Stomach (tissue), 9 donors: Measurements from ENCODE around the gene MAML1. TPM values are rescaled to one million over a fixed set of nuclear protein-coding genes. Genes with fewer than 3 reads are reported as not detected.

ENCODE experiments used
- DNase-seq, 2 donors: peaks; one replicate each; pipeline versions ENCODE4 v3.0.0 to v3.0.0-alpha.2; 2013 to 2019
- H3K27ac ChIP-seq, 5 donors: fragments of 200-600 bp in 4 of 5; sonication (generic) in 4 of 5; one replicate each; pipeline ENCODE4 v1.5.1; 2013 to 2019; ENCODE audit warnings: mild to moderate bottlenecking in 1 of 5, moderate library complexity in 1 of 5
- H3K27me3 ChIP-seq, 3 donors: fragments of 200-600 bp; sonication (generic); one replicate each; pipeline ENCODE4 v1.5.1; 2017 to 2019; ENCODE audit warnings: mixed run types in 1 of 3
- H3K36me3 ChIP-seq, 4 donors: fragments of 200-600 bp; sonication (generic); 1 replicate in 3 of 4; 2 replicates in 1 of 4; pipeline ENCODE4 v1.5.1; 2016 to 2019
- H3K4me1 ChIP-seq, 4 donors: fragments of 200-600 bp; sonication (generic); one replicate each; pipeline ENCODE4 v1.5.1; 2016 to 2019
- H3K4me3 ChIP-seq, 4 donors: fragments of 200-600 bp; sonication (generic) in 3 of 4; one replicate each; pipeline ENCODE4 v1.5.1; 2016 to 2019; ENCODE audit warnings: mild to moderate bottlenecking in 1 of 4
- H3K9me3 ChIP-seq, 4 donors: fragments of 200-600 bp; sonication (generic); one replicate each; pipeline ENCODE4 v1.5.1; 2016 to 2019
- EP300 ChIP-seq: sonication (generic); formaldehyde crosslinking; IDR thresholded peaks from one replicate; pipeline ENCODE4 v1.6.1; 2017; ENCODE audit warnings: antibody characterized with exemption
- POLR2A ChIP-seq, 4 donors: fragments of 450-650 bp; IDR thresholded peaks; one replicate each; pipeline ENCODE4 v1.6.1; 2016; ENCODE audit warnings: antibody characterized with exemption in 4 of 4, control low read depth in 2 of 4, mild to moderate bottlenecking in 1 of 4, moderate library complexity in 1 of 4
- POLR2AphosphoS5 ChIP-seq, 3 donors: sonication (generic); formaldehyde crosslinking; IDR thresholded peaks; one replicate each; pipeline ENCODE4 v1.6.1; 2016; ENCODE audit warnings: antibody characterized with exemption in 3 of 3
- WGBS, 5 donors: extraction: QIAGEN DNeasy Blood & Tissue Kit in 3 of 5; methylation state at CpG; one replicate each; pipeline versions ENCODE4 v1.1.5 to v1.1.7; 2013 to 2018; 5-methylcytosine and 5-hydroxymethylcytosine counted together
- intact Hi-C: fragments of 100-400 bp; cut with DNase I; formaldehyde crosslinking; loops from one replicate; pipeline ENCODE4 v1.15.1; 2023; ENCODE audit warnings: low total_unique reads
- polyA plus RNA-seq, 3 donors: library from polyadenylated mRNA; stranded (reverse); fragments of 200-250 nt; gene quantifications; one replicate each; pipeline ENCODE4 v1.2.3, GENCODE V29; 2013
- total RNA-seq, 5 donors: library from RNA; depleted of rRNA; stranded (reverse); fragments of >200 nt; gene quantifications; one replicate each; pipeline versions ENCODE4 v1.1.0 to v1.2.3, GENCODE V29; 2014 to 2016
- TF ChIP-seq, protein P1 (sequence below), 7 experiments: fragments of 450-650 bp in 4 of 7; fragments of 200-600 bp in 3 of 7; sonication (generic) in 3 of 7; IDR thresholded peaks; one replicate each; pipeline ENCODE4 v1.5.1; 2016 to 2019; ENCODE audit warnings: antibody characterized with exemption in 7 of 7, control low read depth in 2 of 7, mild to moderate bottlenecking in 1 of 7
- donor health status: healthy with polysubstance abuse.
- donor health status: Bipolar disorder and iron deficiency.
- donor health status: healthy.

MAML1 gene
- total and polyA plus RNA-seq, 8 donors: 5.8 to 26.8 (median 12.2) TPM

DNA sequence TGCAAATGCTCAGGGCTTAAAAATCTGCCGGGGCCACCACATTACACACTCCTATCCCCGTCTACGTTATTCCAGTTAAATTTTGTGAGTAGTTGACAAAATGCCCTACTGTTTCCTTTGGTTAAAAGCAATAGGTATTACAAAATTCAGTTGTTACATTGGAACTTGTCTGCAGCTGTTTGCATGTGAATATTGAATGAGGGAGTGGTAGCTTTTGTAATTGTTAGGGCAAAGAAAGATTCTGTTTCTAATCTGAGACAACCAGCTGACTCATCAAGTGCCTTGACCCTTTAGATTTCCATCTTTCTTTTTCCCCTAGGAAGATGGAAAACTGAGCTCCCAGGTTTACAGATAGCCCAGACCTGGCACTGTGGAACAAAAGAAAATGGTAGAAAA, 30.2 kb downstream of the MAML1 start:
- WGBS, 5 donors: 11 to 31% (median 20%) methylated on average over 3 of the region's 3 CpGs
- DNase-seq: no peak
- intact Hi-C loops: no loop called here
- Histone ChIP-seq H3K27ac (peak overlapping the region in 4 of 5 donors; percentile 6 to 73 (median 67)), H3K27me3 (no peaks in the 10 kb centered on the region), H3K4me3 (no peak overlapping the region), H3K4me1 (peaks cover 45 to 98% (median 68%) of the 10 kb centered on the region in 4 donors), H3K9me3 (no peaks in the 10 kb centered on the region), H3K36me3 (peaks cover 13 to 26% (median 21%) of the 10 kb centered on the region in 4 donors)
- TF ChIP-seq POLR2AphosphoS5 (IDR thresholded peaks at IDR 0.05) (no peak), EP300 (no peak), POLR2A (IDR thresholded peaks at IDR 0.05) (no peak)
- TF ChIP-seq, protein P1, sequence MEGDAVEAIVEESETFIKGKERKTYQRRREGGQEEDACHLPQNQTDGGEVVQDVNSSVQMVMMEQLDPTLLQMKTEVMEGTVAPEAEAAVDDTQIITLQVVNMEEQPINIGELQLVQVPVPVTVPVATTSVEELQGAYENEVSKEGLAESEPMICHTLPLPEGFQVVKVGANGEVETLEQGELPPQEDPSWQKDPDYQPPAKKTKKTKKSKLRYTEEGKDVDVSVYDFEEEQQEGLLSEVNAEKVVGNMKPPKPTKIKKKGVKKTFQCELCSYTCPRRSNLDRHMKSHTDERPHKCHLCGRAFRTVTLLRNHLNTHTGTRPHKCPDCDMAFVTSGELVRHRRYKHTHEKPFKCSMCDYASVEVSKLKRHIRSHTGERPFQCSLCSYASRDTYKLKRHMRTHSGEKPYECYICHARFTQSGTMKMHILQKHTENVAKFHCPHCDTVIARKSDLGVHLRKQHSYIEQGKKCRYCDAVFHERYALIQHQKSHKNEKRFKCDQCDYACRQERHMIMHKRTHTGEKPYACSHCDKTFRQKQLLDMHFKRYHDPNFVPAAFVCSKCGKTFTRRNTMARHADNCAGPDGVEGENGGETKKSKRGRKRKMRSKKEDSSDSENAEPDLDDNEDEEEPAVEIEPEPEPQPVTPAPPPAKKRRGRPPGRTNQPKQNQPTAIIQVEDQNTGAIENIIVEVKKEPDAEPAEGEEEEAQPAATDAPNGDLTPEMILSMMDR (IDR thresholded peaks at IDR 0.05): no peak

DNA sequence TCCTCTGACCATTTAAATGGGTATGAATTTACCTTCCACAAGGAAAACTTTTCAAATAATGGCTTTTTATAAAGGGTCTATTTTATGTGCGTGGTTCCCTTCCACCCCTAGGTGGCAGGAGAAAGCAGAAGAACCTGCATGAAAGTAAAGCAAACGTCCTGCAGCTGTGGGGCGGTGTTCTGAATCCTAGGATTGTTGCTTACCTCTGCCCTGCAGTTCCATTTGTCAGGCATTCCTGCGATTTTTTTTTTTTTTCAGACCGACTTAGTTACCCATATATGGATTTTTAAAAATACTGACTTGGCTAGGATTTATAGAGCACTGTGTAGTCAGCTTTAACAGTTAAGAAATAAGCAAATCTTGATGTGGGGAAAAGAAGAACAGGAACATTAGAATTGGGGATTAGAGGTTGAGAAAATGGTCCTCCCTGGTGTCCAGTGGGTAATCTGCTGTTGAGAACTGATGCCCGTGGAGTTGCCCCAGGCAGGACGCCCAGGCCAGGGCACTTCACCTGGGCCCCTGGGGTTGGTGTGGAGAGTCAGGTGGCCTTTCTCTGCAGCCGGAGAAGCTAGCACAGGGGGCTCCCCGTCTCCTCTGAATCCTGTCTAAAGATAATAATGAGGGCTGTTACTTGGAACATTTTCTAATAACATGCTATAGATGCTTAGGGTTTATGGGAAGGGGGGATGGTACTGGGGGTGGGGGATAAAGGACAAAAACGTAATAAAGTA, 30.8 kb downstream of the MAML1 start:
- Histone ChIP-seq H3K27ac (peak overlapping the region in 4 of 5 donors; percentile 29 to 73 (median 67)), H3K4me1 (peaks cover 41 to 94% (median 68%) of the 10 kb centered on the region in 4 donors)
- intact Hi-C loops: no loop called here

DNA sequence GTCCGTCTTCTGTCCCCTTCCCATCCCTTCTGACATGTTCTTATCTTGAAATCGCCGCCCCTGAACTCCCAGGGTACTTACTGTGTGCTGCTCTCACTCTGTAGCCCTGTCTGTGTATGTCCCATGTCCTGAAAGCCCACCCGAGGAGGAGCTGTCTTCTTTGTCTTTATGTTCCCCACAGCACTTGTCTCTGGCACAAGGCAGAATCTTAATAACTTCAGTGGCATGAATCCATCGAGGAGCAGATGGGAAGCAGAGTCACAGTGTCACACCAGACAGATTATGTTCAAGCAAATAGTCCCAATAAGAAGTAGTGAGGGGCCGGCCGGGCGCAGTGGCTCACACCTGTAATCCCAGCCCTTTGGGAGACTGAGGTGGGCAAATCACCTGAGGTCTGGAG, 31.4 kb downstream of the MAML1 start:
- peaks cover 41 to 93% (median 66%) of the 10 kb centered on the region in 4 donors for H3K4me1 ChIP-seq
- intact Hi-C loops: no loop called here

More for the DNA sequence above, 30.8 kb downstream of the MAML1 start:
- no peaks in the 10 kb centered on the region for H3K9me3 ChIP-seq
- peak; percentile 71 to 92 for DNase-seq
- no peaks in the 10 kb centered on the region for H3K27me3 ChIP-seq
- WGBS, 5 donors: 16 to 26% (median 19%) methylated on average over 10 of the region's 10 CpGs
- peaks cover 13 to 32% (median 27%) of the 10 kb centered on the region in 4 donors for H3K36me3 ChIP-seq
- TF ChIP-seq POLR2A (IDR thresholded peaks at IDR 0.05) (no peak), EP300 (no peak), POLR2AphosphoS5 (IDR thresholded peaks at IDR 0.05) (peak in 2 of 3 donors; percentile 13 to 46)
- TF ChIP-seq, protein P1 (IDR thresholded peaks at IDR 0.05): peak in 5 of 7 experiments; percentile 79 to 89 (median 85)
- no peak overlapping the region for H3K4me3 ChIP-seq

DNA sequence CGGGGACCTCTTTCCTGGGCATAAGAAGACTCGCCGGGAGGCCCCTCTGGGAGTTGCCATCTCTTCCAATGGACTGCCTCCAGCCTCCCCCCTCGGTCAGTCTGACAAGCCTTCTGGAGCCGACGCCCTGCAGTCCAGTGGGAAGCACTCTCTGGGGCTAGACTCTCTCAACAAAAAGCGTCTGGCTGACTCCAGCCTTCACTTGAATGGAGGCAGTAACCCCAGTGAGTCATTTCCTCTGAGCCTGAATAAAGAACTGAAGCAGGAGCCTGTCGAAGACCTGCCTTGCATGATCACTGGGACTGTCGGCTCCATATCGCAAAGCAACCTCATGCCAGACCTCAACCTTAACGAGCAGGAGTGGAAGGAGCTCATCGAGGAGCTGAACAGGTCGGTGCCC, 32.8 kb downstream of the MAML1 start:
- H3K4me1 ChIP-seq: peaks cover 41 to 86% (median 63%) of the 10 kb centered on the region in 4 donors
- no peak overlapping the region for H3K4me3 ChIP-seq
- H3K27ac ChIP-seq: peak overlapping the region in 4 of 5 donors; percentile 29 to 73 (median 55)
- peak in 1 of 2 donors; percentile 24 for DNase-seq
- intact Hi-C loops: no loop called here
- no peaks in the 10 kb centered on the region for H3K9me3 ChIP-seq
- peaks cover 28 to 53% (median 47%) of the 10 kb centered on the region in 4 donors for H3K36me3 ChIP-seq
- TF ChIP-seq POLR2AphosphoS5 (IDR thresholded peaks at IDR 0.05) (no peak), POLR2A (IDR thresholded peaks at IDR 0.05) (no peak), EP300 (no peak)
- TF ChIP-seq, protein P1 (IDR thresholded peaks at IDR 0.05): no peak
- H3K27me3 ChIP-seq: no peaks in the 10 kb centered on the region
- 56 to 68% (median 64%) methylated on average over 13 of the region's 13 CpGs for WGBS, 5 donors

More for the DNA sequence above, 31.4 kb downstream of the MAML1 start:
- Histone ChIP-seq H3K36me3 (peaks cover 16 to 39% (median 34%) of the 10 kb centered on the region in 4 donors), H3K27ac (peak overlapping the region in 4 of 5 donors; percentile 29 to 73 (median 67)), H3K4me3 (no peak overlapping the region), H3K27me3 (no peaks in the 10 kb centered on the region), H3K9me3 (no peaks in the 10 kb centered on the region)
- no peak for DNase-seq
- WGBS, 5 donors: 66 to 76% (median 75%) methylated on average over 8 of the region's 8 CpGs
- TF ChIP-seq EP300 (no peak), POLR2A (IDR thresholded peaks at IDR 0.05) (no peak), POLR2AphosphoS5 (IDR thresholded peaks at IDR 0.05) (no peak)
- TF ChIP-seq, protein P1 (IDR thresholded peaks at IDR 0.05): no peak
